Subcutaneous adipose tissue (tissue), 4 donors: ENCODE results near the gene STT3A. TPM values are rescaled to one million over a fixed set of nuclear protein-coding genes. Genes with fewer than 3 reads are reported as not detected.

Experiments used
- CTCF ChIP-seq: fragments of 450-650 bp; IDR thresholded peaks from one replicate; pipeline ENCODE4 v1.5.1; 2016; ENCODE audit warnings: low read depth, mild to moderate bottlenecking, control low read depth, antibody characterized with exemption, moderate library complexity
- total RNA-seq, 4 donors: library from RNA; depleted of rRNA; stranded (reverse); fragments of >200 nt; gene quantifications; one replicate each; pipeline ENCODE4 v1.1.0, GENCODE V29; 2016

STT3A gene
- total RNA-seq, 4 donors from 2014 or later: 33.5 to 74.0 (median 56.8) TPM

DNA sequence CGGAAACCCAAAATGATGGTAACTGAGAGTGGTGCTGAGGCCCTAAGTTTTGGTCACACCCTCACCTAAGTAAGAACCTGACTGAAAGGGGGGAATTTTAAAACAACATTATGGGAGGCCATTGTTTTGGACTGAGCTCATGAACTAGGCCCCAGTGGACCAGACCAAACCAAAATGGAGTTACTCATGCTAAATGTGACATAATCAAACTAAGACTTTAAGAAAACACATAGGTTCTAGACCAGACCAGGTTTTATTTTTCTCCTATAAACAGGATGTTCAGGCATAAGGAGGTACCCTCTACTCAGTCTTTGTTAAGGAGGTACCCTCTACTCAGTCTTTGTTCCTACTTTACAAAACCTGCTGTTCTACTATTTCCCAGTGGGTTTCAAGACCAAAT is 30.7 kb upstream of the STT3A start:
- TF ChIP-seq CTCF: no peak

DNA sequence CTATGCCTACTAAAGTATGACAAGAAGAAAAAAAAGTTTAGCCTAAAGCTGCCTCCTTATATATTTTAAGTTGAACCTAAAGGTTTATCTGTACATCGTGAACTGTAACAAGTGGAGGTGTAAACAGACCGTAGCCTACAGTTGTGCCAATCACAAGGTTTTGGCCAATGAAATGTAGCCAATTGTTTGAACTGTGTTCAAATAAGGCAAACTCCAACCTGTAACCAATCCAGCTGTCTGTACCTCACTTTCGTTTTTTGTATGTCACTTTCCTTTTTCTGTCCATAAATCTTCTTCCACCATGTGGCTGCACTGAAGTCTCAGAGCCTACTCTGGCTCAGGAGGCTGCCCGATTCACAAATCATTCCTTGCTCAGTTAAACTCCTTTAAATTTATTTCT is 30.2 kb upstream of the STT3A start:
- TF ChIP-seq CTCF: no peak

- TF ChIP-seq CTCF: no peak
These were observed 28.3 kb upstream of the STT3A start for GRCh38 chr11:125564357-125564756.

DNA sequence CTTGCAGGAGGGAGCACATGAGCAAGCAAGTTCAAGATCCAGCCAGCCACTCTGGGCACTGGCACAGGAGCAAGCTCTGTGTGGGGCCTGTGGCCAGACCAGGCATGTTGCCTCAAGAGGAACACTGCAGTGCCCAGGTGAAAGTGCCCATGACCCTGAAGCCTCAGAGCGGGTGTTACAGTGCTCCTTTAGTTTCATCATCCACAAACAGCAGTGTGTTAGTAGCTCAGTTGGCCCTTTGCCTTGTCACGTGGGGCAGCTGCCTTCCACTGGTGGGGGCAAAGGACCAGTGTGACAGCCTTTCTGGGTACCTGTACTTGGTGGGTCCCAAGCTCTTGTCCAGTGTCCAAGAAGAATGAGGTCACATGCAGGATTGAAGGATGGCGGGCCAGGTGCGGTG is 26.4 kb upstream of the STT3A start:
- TF ChIP-seq CTCF: no peak

GRCh38 chr11:125568970-125569914 is 23.4 kb upstream of the STT3A start, which contains the start of gene EI24:
TSS of gene EI24 (plus strand) at chr11:125569477. CDS start at chr11:125572528, 3,051 bp downstream.
- no peak for TF ChIP-seq CTCF

- no peak for TF ChIP-seq CTCF
These were observed 22.6 kb upstream of the STT3A start for GRCh38 chr11:125569915-125570621.

DNA sequence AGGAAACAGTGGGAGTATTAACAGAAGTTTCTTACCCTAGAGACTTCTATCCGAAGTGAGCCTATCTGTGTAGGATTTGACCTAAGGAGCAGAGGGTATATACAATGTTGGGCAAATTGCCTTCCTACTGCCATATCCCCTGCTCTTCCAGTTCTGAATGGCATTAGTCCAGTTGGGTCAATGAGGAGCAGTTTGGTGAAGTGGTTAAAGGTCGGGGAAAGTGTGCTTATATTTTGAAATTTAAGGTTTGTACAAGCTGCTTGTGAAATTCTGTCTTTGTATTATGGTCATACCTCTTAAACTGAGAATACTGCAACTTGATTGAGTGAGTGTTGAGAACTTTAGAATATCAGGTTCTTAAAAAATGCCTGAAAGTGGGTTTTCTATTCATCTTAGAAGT is 21.7 kb upstream of the STT3A start:
- TF ChIP-seq CTCF: no peak
